Right cardiac atrium (tissue), 5 donors: ENCODE data around the gene EIF2S1. TPM values are rescaled to one million over a fixed set of nuclear protein-coding genes. Genes with fewer than 3 reads are reported as not detected.
"Not testable (repeated sequence)": the region's sequence is repeated elsewhere in the genome, so short reads cannot be mapped to it uniquely, and the experiment has no call there.

ENCODE experiments used
- ATAC-seq, 2 donors: fragments of 200-7000 bp; cut with Tn5 transposase; one replicate each; pipeline versions ENCODE4 v1.8.0 to v1.9.1; 2020; ENCODE audit warnings: moderate library complexity in 2 of 2, mild to moderate bottlenecking in 1 of 2
- DNase-seq, 3 donors: peaks; one replicate each; pipeline ENCODE4 v3.0.0-alpha.2; 2020
- H3K27ac ChIP-seq: one replicate; pipeline ENCODE4 v1.5.1; 2013; ENCODE audit warnings: mild to moderate bottlenecking, low read length, control low read depth, moderate library complexity
- H3K27me3 ChIP-seq: one replicate; pipeline ENCODE4 v1.6.1; 2013; ENCODE audit not compliant: control insufficient read depth, insufficient read depth
- H3K4me1 ChIP-seq: one replicate; pipeline ENCODE4 v1.6.1; 2013; ENCODE audit warnings: low read length; ENCODE audit not compliant: control insufficient read depth, insufficient read depth
- H3K4me3 ChIP-seq: one replicate; pipeline ENCODE4 v1.5.1; 2013; ENCODE audit warnings: low read length, control low read depth
- H3K9me3 ChIP-seq: one replicate; pipeline ENCODE4 v1.6.1; 2013; ENCODE audit warnings: low read length; ENCODE audit not compliant: control insufficient read depth
- WGBS: extraction: QIAGEN DNeasy Blood & Tissue Kit; methylation state at CpG from one replicate; pipeline ENCODE4 v1.1.7; 2013; 5-methylcytosine and 5-hydroxymethylcytosine counted together
- intact Hi-C, 4 donors: fragments of 100-400 bp; cut with DNase I; formaldehyde crosslinking; loops; one replicate each; pipeline versions ENCODE4 v1.11.0 to v1.14.0; 2022 to 2023
- long read RNA-seq, 4 donors: library from polyadenylated mRNA; unstranded; transcript quantifications; one replicate each; pipeline ENCODE4 v2.0.0, GENCODE V29; 2020 to 2021
- polyA plus RNA-seq: library from polyadenylated mRNA; stranded (reverse); fragments of 200-250 nt; gene quantifications from one replicate; pipeline ENCODE4 v1.2.3, GENCODE V29; 2013
- total RNA-seq, 4 donors: library from RNA; stranded (reverse); fragmentation: NEBNext Ultra II Directional; extraction: Animal tissue kit (Norgen Biotek cat#: 25700); gene quantifications; one replicate each; pipeline ENCODE4 v1.2.1, GENCODE V29; 2021
- donor health status: healthy with polysubstance abuse.
- donor health status: DM: no; HTN: yes; CAD: no.
- donor health status: DM: no; HTN: no; CAD: no.
- donor health status: DM: no; HTN: yes; CAD: no; lungs with severe emphysema.
- donor health status: DM: yes; HTN: yes; CAD: no.

Gene EIF2S1
- total RNA-seq (10 to 100 TPM; 71.3 to 91.3 (median 84.6) TPM), polyA plus RNA-seq (57.2 TPM)
- long read RNA-seq, donor 1, full-length matches to known transcripts = 131 of 133 reads
- long read RNA-seq, donor 1, partial matches to known transcripts = 1 of 133 reads
- long read RNA-seq, donor 1, other reads (novel, unspliced or antisense) = 1 of 133 reads
- long read RNA-seq, donor 2, full-length matches to known transcripts = 49 of 51 reads
- long read RNA-seq, donor 2, partial matches to known transcripts = 1 of 51 reads
- long read RNA-seq, donor 2, other reads (novel, unspliced or antisense) = 1 of 51 reads
- long read RNA-seq, donor 3, full-length matches to known transcripts = 420 of 439 reads
- long read RNA-seq, donor 3, partial matches to known transcripts = 3 of 439 reads
- long read RNA-seq, donor 3, other reads (novel, unspliced or antisense) = 16 of 439 reads
- long read RNA-seq, donor 4, full-length matches to known transcripts = 43 of 44 reads
- long read RNA-seq, donor 4, partial matches to known transcripts = 0 of 44 reads
- long read RNA-seq, donor 4, other reads (novel, unspliced or antisense) = 1 of 44 reads

DNA sequence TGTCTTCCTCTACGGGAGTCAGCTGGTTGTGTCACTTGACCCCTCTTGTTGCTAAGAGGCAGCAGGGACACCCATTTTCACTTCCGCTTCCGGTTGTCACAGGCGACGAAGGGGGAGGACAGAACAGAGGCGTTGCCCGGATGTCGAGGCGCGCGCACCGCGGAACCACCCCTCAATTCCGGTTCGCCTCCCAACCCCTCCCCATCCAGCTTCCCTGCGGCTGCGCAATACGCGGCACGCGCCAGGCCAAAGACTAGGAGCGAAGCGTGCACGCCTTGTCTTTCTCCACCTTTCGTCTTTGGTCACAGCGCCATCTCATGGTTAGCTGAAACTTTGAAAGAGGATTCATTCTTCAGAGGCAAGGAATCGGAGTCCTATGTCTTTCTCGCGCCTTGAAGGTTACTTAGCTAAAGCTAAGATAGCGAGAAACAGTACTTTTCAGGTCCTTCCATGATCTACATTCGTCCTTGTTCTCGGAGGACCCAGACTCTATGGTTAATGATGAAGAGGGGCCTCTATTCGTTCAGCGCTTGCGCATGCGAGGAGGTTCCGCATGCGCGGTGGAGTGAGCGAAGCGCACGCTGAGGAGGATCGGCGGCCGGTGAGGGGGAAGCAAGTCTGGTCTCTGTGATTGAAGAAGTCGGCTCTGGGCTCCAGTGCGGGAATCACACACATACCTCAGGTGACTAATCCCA, at the start of gene EIF2S1, which contains the start of gene ATP6V1D:
Gene EIF2S1, plus strand, starts transcription at position 554 of the 695 bp plus-strand sequence. CDS start 4,440 bp downstream, outside the sequence.
Gene ATP6V1D, minus strand, starts transcription at position 30 of the 695 bp plus-strand sequence. CDS start 106 bp downstream, outside the sequence.
- DNase-seq (peak; percentile 99 to 100 (median 100)), ATAC-seq (peak; percentile 98 to 99)
- peak within 1 kb of the TSS; percentile 88 for H3K27ac ChIP-seq
- H3K9me3 ChIP-seq = no peaks in the 10 kb centered on the region
- peak within 1 kb of the TSS; percentile 85 for H3K4me3 ChIP-seq
- peaks cover 6% of the 10 kb centered on the region for H3K4me1 ChIP-seq
- WGBS = under 1% methylated on average over 47 of the region's 47 CpGs
- intact Hi-C loops = no loop called here
- H3K27me3 ChIP-seq = no peaks in the 10 kb centered on the region

DNA sequence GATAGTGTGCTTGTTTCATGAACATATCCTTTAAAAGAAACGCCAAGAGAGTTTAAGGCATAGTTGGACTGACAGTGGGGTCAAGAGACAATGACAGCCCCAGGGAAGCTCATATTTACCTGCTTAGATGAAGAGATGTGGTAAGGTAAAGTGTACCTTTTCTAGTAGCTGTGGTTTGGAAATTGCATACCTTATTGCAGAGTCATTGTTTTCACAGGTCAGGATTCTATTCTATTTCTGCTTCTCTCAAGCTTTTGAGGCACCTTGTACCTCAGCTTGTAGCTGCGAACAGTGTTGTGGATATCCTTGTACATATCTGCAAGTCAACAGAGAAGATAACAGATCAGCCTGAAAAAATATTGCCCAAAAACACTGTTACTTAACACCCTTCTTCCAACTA, 48.3 kb upstream of the EIF2S1 start:
- intact Hi-C loops = no loop called here
- 97% methylated on average over 2 of the region's 2 CpGs for WGBS
- H3K27ac ChIP-seq = no peak overlapping the region
- no peaks in the 10 kb centered on the region for H3K4me1 ChIP-seq
- H3K27me3 ChIP-seq = no peaks in the 10 kb centered on the region
- no peak overlapping the region for H3K4me3 ChIP-seq
- no peaks in the 10 kb centered on the region for H3K9me3 ChIP-seq
- no peak for DNase-seq
- ATAC-seq = no peak

DNA sequence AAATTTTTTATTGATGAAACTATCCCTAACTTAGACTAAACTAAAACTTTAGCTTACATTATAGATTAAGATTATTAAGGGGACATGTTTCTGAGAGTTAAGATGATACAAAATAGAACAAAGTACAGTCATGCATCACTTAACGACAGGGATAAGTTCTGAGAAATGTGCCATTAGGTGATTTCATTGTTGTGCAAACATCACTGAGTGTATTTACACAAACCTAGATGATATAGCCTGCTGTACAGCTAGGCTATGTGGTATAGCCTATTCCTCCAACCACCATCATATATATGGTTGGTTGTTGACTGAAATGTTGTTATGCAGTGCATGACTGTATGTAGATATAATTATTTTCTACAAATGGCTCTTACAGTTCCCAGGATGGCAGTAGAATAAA, 47.0 kb upstream of the EIF2S1 start:
- H3K4me3 ChIP-seq = no peak overlapping the region
- intact Hi-C loops = no loop called here
- WGBS = 93% methylated on average over 1 of the region's 1 CpG
- DNase-seq (no peak), ATAC-seq (no peak)
- no peaks in the 10 kb centered on the region for H3K9me3 ChIP-seq
- H3K4me1 ChIP-seq = no peaks in the 10 kb centered on the region
- no peaks in the 10 kb centered on the region for H3K27me3 ChIP-seq
- no peak overlapping the region for H3K27ac ChIP-seq

DNA sequence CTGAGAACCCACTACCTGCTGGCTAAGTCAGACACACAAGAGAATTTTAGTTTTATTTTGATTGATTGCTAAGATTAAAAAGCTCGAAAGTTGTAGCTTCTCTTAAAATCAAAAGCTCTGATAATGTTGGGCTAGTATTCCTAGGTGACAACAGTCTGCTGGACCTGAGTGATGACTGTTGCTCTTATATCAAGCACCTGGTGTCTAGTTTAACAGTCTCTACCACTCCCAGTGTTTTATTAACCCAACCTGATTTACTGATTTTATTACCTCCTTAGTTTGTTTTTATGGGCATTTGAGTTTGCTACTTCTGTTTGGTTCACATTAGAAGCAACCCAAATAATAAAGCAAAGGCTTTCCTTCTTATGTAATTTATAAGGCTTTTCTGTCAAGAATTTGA, 42.3 kb upstream of the EIF2S1 start:
- no peak overlapping the region for H3K27ac ChIP-seq
- no peaks in the 10 kb centered on the region for H3K27me3 ChIP-seq
- no peak overlapping the region for H3K4me3 ChIP-seq
- no peaks in the 10 kb centered on the region for H3K9me3 ChIP-seq
- H3K4me1 ChIP-seq = no peaks in the 10 kb centered on the region
- DNase-seq (no peak), ATAC-seq (no peak)
- WGBS = 81% methylated on average over 1 of the region's 1 CpG
- intact Hi-C loops = no loop called here

DNA sequence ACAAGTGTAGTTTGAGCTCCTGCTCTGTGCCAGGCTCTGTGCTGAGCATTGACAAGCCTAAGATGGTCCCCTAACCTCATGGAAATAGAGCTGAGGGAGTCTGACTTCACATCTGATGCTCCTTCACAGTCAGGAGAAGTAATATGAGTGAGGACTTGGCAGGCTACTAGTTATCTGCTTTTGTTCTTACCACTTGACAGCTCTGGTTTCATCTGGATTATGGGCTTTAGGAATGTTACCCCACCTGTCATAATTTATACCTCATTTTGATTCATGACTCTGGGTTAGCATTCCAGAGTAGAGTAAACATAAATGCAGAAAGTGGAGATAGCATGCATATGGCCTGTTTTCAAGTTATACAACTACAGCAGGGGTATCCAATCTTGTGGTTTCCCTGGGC, 41.0 kb upstream of the EIF2S1 start:
- intact Hi-C loops = no loop called here
- Histone ChIP-seq H3K27ac (no peak overlapping the region), H3K4me3 (no peak overlapping the region), H3K27me3 (no peaks in the 10 kb centered on the region), H3K4me1 (no peaks in the 10 kb centered on the region), H3K9me3 (no peaks in the 10 kb centered on the region)
- ATAC-seq (no peak), DNase-seq (no peak)

DNA sequence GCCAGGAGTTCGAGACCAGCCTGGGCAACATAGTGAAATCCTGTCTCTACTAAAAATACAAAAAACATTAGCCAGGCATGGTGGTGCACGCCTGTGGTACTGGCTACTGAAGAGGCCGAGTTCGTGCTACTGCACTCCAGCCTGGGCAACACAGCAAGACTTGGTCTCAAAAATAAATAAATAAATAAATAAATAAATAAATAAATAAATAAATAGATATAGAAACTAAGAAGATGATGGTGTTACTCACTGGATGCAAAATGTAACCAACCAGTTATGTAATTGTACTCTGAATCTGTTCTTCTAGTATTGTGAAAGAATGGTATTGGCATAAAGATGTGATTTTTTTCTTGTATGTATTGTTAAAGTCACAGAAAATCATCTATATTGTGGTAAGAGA, 30.5 kb upstream of the EIF2S1 start:
- H3K4me1 ChIP-seq, H3K9me3 ChIP-seq, H3K4me3 ChIP-seq, intact Hi-C loops, H3K27ac ChIP-seq, DNase-seq, ATAC-seq, H3K27me3 ChIP-seq: not testable (repeated sequence)
- WGBS = over 99% methylated on average over 4 of the region's 4 CpGs

DNA sequence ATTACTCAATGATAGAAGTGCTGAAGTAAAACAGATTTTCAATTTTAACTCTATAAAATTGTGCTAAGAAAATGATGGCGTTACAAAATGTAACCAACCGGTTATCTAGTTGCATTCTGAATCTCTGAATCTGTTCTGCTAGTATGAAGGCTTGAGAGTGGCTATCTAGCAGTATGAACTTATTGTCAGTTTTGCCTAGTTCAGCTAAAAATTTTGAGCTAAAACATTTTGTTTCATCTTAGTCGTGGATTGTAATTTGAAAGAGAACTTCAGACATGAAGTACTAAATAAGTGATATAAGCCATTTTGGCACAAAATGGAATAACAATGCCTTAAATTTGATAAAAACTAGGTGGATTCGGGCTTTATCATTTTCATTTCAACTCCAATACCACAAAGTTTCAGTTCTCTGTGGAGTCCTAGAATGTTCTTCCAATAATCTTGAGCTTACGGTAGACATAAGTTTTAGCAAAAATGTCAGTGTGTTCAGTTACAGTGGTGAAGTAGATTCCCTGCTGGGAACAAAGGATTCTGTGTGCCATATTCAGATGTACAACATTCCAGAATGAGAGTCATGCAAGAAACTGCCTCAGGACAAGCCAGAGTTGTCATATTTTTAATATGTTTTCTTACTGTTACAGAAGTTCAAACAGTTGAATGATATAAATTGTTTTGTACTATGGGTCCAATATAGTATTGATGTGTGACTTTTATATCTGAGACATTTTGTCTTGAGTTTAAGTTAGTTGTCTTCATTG, 28.6 kb upstream of the EIF2S1 start:
- ATAC-seq = no peak
- H3K27me3 ChIP-seq = no peaks in the 10 kb centered on the region
- intact Hi-C loops = no loop called here
- no peak for DNase-seq
- 89% methylated on average over 5 of the region's 5 CpGs for WGBS
- H3K4me3 ChIP-seq = no peak overlapping the region
- H3K9me3 ChIP-seq = no peaks in the 10 kb centered on the region
- H3K27ac ChIP-seq = no peak overlapping the region
- no peaks in the 10 kb centered on the region for H3K4me1 ChIP-seq

DNA sequence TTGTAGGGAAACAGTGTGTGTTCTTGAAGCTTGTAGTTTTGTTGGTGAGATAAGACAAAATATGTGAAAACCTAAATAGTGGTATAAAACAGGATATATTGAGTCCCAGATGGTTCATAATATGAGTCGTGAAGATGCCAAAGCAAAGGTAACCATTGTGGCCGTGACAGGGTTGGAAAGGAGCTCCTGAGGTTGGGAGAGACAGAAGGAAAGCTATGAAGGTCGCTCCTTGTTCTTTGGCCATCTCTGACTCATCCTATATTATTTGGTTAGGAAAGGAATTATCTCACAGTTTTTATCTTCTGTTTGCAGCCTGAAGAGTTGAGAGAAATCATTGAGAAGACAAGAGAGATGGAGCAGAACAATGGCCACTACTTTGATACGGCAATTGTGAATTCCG, 27.7 kb upstream of the EIF2S1 start:
- no peak for ATAC-seq
- Histone ChIP-seq H3K27ac (no peak overlapping the region), H3K9me3 (no peaks in the 10 kb centered on the region), H3K4me1 (no peaks in the 10 kb centered on the region), H3K27me3 (no peaks in the 10 kb centered on the region), H3K4me3 (no peak overlapping the region)
- no peak for DNase-seq
- intact Hi-C loops = no loop called here
- WGBS = 95% methylated on average over 5 of the region's 5 CpGs

DNA sequence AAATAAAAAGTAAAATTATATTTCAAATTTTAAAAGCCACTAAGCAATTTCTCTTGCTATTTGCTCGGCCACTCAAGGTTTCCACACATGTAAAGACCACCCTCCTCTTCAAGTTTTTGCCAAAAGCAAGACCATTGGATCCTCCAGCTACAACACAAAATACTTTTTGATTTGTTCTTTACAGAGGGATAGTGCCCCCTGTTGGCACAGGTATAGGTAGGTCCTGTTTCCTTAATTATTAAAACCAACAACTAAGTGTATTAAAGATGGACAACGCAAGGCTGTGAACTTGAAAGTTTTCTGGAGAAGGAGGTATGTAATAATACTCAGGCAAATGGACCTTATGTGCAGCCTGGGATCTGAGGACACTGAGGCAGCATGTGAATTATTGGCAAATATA, 24.3 kb upstream of the EIF2S1 start:
- intact Hi-C loops = no loop called here
- Histone ChIP-seq H3K27me3 (no peaks in the 10 kb centered on the region), H3K4me3 (no peak overlapping the region), H3K9me3 (no peaks in the 10 kb centered on the region), H3K4me1 (no peaks in the 10 kb centered on the region), H3K27ac (no peak overlapping the region)
- no peak for ATAC-seq
- no peak for DNase-seq
- 95% methylated on average over 2 of the region's 2 CpGs for WGBS

DNA sequence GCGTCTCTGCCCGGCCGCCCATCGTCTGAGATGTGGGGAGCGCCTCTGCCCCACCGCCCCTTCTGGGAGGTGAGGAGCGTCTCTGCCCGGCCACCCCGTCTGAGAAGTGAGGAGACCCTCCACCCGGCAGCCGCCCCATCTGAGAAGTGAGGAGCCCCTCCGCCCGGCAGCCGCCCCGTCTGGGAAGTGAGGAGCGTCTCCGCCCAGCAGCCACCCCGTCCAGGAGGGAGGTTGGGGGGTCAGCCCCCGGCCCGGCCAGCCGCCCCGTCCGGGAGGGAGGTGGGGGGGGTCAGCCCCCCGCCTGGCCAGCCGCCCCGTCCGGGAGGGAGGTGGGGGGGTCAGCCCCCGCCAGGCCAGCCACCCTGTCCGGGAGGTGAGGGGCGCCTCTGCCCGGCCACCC, 18.9 kb upstream of the EIF2S1 start:
- H3K27me3 ChIP-seq, H3K4me3 ChIP-seq, ATAC-seq, intact Hi-C loops, H3K27ac ChIP-seq, H3K9me3 ChIP-seq, DNase-seq, H3K4me1 ChIP-seq: not testable (repeated sequence)
- WGBS = 98% methylated on average over 31 of the region's 31 CpGs
